GM18520 (cell line): ENCODE results near the gene MRPL28.
"Not testable (repeated sequence)": the region's sequence is repeated elsewhere in the genome, so short reads cannot be mapped to it uniquely, and the experiment has no call there.

Experiments used
- ATAC-seq: cut with Tn5 transposase; IDR thresholded peaks from one replicate; pipeline ENCODE4 v1.9.1; 2021; ENCODE audit not compliant: unreplicated experiment

MRPL28 gene

DNA sequence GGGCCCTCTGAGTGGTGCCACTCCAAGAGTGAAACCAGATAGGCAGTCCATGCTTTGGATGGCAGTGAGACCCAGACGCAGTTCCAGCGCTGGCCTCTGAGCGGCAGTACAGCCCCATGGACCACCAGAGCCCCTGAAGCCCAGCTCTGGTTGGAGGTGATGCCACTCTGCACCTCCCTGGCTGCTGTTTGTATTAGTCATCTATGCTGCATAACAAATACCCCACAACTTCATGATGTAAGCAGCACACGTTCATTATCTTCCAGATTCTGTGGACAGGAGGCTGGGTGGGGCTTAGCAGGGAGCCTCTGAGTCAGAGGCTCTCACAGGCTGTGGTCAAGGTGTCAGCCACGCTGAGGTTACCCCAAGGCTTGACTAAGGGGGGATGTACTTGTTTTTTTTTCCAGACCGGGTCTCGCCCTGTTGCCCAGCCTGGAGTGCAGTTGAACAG, 21.6 kb upstream of the MRPL28 start:
- ATAC-seq: no peak

DNA sequence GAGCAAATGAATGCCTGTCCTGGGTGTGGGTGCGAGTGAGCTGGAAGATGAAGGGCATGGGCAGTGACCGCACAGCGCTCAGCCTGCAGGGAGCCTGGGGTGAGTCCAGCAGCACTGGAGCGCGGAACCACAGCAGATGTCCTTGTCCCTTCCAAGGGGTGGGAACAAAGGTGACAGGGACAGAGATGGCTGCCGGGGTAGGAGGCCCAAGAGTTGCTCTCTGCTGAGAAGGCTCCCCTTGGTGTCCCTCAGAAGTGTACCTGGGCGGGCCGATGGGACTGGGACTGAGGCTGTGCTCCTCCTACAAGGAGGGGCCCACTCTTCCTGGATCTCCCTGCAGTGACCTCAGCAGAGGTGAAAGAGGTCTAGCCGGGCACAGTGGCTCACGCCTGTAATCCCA, 19.0 kb upstream of the MRPL28 start:
- no peak for ATAC-seq

DNA sequence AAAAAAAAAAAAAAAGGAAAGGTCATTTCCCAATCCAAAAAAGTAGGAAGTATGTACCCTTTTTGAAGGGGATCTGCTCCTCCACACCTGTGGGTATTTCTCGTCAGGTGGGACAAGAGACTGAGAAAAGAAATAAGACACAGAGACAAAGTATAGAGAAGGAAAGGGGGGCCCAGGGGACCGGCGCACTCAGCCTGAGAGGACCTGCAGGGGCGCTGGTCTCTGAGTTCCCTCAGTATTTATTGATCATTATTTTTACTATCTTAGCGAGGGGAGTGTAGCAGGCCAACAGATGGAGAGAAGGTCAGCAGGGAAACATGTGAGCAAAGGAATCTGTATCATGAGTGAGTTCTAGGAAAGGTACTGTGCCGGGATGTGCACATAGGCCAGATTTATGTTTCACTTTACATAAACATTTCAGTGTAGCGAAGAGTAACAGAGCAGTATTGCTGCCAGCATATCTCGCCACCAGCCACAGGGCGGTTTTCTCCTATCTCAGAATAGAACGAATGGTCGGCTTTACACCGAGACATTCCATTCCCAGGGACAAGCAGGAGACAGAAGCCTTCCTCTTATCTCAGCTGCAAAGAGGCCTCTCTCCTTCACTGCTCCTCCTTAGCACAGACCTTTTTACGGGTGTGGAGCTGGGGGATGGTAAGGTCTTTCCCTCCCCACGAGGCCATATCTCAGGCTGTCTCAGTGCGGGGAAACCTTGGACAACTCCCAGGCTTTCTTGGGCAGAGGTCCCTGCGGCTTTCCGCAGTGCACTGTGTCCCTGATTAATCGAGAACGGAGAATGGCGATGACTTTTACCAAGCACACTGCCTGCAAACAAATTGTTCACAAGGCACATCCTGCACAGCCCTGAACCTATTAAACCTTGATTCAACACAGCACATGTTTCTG, 17.7 kb upstream of the MRPL28 start:
- ATAC-seq: not testable (repeated sequence)

GRCh38 chr16:386641-387156, 16.4 kb upstream of the MRPL28 start:
- ATAC-seq: no peak

DNA sequence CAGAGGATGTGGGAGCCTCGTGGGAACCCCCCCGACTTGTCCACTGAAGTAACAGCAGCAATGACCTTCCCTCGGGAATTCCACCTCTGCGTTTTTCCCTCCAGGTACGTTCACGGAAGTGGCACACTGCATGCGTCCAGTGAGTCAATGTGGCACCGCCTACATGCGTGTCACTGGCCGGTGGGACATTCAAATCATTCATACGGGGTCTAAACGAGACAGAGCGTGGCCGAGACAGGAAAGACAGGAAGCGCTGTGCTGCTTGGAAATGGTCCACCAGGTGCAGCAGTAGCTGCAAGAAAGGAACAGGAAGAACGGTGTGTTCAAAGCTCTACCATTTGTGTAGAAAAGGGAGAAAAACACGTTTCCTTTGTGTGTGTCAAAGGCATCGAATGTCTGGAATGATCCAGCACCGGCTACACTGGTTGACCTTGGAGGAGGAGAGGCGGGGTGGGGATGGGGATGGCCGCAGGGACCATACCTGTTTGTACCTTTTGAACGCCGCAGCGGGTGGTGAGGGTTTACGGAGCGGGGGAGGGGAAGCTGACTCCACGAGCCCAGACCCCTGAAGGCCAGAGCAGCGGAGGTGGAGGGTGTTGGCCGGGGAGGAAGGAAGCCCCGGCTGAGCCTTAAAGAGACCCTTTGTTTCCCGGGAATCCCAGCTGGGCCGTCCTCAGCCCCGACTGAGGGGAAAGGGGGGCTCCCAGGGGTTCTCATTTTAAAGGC, 13.2 kb upstream of the MRPL28 start:
- ATAC-seq: no peak

GRCh38 chr16:381789-382717, 11.7 kb upstream of the MRPL28 start, which contains the start of gene PGAP6:
PGAP6 (minus strand) TSS chr16:381978; CDS start chr16:381821, 157 bp downstream.
- ATAC-seq: peak; percentile 39

GRCh38 chr16:381012-381788, 10.9 kb upstream of the MRPL28 start:
- ATAC-seq: no peak

GRCh38 chr16:380762-381011, 10.3 kb upstream of the MRPL28 start:
- no peak for ATAC-seq

- ATAC-seq: no peak
These were observed 9.8 kb upstream of the MRPL28 start for GRCh38 chr16:379961-380761.

DNA sequence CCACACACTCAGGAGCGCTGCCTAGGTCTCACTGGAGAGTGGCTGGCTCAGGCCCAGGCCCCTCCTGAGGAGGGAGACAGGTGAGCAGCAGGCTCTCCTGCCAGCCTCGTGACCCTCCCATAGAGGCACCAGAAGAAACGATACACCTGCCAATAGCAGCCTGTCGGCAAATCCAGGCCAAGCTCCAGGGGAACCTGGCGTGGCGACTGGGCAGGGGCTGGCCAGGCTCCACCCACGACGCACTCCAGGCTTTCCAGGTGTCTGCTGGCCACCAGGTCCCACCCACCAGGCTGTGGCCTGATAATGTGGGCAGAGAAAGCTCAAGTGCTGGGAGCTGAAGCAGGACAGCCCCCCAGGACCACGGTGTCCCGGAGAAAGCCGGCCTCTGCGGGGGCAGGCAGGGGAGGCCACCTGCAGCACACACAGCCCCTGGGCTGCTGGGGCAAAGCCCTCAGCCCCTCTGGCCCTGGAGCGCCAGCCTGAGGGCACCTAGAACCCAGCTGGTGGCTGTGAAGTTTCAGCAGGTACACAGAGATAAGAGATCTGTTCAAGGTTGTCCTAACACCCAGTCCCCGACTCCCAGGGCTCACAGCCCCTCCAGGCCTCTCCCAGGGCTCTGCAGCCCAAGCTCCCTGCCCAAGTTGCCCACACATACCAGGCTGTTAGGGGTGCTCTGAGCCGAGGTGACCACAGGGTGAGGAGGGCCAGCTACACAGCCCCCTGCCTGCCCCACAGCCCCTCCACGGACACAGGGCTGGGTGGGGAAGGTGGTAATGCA, 9.0 kb upstream of the MRPL28 start:
- no peak for ATAC-seq

- no peak for ATAC-seq
These were observed 8.5 kb upstream of the MRPL28 start for GRCh38 chr16:378821-379182.

GRCh38 chr16:378113-378820, 7.9 kb upstream of the MRPL28 start:
- not testable (repeated sequence) for ATAC-seq

- ATAC-seq: no peak
These were observed 7.1 kb upstream of the MRPL28 start for GRCh38 chr16:377419-377951.

DNA sequence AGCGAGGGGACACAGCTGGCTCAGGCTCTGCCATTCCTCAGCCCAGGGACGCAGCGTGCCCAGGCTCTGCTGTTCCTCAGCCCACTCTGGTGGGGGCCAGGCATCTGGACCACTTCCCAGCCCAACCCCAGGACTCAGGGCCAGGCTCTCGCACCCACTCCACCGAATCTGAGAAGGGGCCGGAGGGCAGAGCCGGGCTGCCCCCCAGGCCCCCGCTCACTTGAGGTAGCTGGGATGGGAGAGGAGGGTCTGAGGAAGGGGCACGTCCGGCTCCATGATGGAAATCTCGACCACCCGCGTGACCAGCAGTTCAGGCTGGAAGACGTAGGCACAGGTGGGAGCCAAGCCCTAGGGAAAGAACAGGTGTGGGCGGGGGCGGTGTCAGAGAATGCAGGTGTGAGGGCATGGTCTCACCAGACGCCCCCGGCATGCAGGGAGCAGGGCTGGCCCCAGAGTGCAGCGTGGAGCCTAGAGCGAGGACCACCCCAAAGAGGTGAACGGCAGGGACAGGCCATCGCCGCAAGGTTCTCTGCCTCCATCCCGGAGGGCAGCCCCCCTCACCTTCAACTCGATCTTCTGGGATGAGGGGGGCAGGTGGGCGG, 6.6 kb upstream of the MRPL28 start:
- no peak for ATAC-seq

DNA sequence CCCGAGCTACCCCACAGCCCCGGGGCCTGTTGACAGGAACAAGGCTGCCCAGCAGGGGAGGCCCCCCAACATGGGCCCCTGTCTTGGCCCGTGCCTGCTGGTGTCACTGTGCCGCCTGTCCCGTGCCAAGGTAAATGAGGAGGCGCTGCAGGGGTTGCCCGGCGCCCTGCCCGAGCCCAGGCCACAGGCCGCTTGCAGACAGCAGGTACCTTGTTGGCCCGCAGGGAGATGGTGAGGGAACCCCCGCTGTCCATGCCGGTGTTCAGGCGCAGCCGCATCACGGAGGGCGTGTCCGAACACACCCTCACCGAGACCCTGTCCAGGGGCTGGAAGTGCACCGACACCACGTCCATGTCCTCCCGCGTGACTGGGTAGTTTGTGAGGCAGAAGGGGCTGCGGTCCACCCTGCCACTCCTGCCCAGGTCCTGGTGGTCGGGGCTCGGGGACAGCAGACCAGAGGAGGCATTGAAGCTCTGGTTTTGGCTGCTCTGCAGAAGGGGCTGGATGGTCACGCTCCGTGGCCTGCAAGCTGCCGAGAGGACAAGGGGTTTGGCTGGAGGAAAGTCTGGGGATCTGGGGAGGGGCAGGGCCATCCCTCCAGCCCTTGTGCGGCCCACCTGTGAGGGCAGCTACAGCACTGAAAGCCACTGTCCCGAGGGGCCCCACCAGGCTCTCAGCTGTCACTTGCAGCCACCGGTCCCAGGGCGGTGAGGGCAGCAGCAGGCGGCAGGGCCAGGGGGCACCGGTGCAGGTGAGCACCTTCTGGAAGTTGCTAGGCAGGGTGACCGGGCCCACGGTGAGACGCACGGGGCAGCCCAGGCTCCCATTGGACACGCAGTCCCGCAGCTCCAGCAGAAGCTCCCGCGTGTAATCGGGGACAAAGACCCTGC, 5.8 kb upstream of the MRPL28 start:
- ATAC-seq: no peak

DNA sequence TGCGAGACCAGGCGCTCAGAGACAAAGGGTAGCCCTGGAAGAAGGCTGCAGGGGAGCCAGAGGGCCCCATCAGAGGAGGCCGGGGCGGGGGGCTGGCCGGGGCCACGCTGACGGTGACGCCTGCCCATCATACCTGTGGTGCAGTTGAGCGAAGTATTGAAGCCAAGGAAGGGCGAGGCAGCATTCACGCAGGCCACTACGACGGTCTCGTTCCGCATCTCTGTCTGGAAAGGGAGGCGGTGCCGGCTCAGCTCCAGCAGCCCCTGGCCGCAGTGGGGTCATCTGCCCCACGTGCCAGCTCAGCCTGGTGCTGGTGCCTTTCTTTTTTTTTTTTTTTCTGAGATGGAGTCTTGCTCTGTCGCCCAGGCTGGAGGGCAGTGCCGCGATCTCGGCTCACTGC, 4.9 kb upstream of the MRPL28 start:
- no peak for ATAC-seq

DNA sequence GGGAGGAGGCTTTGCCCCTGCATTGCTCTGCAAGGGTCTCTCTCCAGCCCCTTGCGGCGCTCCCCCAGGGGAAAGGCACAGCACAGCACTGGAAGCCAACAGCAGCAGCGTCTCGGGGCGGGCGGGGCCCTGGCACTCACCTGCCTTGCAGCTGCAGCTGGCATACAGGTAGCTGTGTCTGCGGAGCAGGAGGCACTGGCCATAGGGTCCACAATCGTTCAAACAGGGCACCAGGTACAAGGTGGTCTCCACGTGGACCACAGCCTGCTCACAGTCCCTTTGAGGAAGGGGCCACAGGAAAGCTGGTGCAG, 4.2 kb upstream of the MRPL28 start:
- ATAC-seq: no peak
